H9 (cell line): Measurements from ENCODE around the gene SLF1. TPM values are rescaled to one million over a fixed set of nuclear protein-coding genes. Genes with fewer than 3 reads are reported as not detected.

Experiments used
- DNase-seq: peaks from one replicate; pipeline ENCODE4 v3.0.0-alpha.2; 2017
- H2AFZ ChIP-seq: one replicate; pipeline ENCODE4 v1.6.1; 2013; ENCODE audit warnings: mild to moderate bottlenecking, low read length, control low read depth, moderate library complexity
- H2AK5ac ChIP-seq: 2 replicates; pipeline ENCODE4 v1.6.1; 2013; ENCODE audit warnings: low read length, control low read depth, mixed read lengths; ENCODE audit not compliant: insufficient read length
- H2BK120ac ChIP-seq: one replicate; pipeline ENCODE4 v1.6.1; 2013; ENCODE audit warnings: low read depth, mild to moderate bottlenecking, low read length, control low read depth, inconsistent platforms; ENCODE audit not compliant: poor library complexity, severe bottlenecking
- H2BK12ac ChIP-seq: 2 replicates; pipeline ENCODE4 v1.6.1; 2013; ENCODE audit warnings: low read length, control low read depth, mixed read lengths, low read depth; ENCODE audit not compliant: insufficient read length
- H2BK15ac ChIP-seq: 2 replicates; pipeline ENCODE4 v1.6.1; 2013; ENCODE audit warnings: low read depth, low read length, control low read depth
- H2BK20ac ChIP-seq: one replicate; pipeline ENCODE4 v1.6.1; 2013; ENCODE audit warnings: low read depth, mild to moderate bottlenecking, low read length, control low read depth, inconsistent platforms; ENCODE audit not compliant: poor library complexity, severe bottlenecking
- H2BK5ac ChIP-seq: 2 replicates; pipeline ENCODE4 v1.6.1; 2013; ENCODE audit warnings: low read length, control low read depth, mixed read lengths; ENCODE audit not compliant: insufficient read length
- H3K14ac ChIP-seq: 2 replicates; pipeline ENCODE4 v1.6.1; 2013; ENCODE audit warnings: low read length, control low read depth; ENCODE audit not compliant: insufficient read depth
- H3K18ac ChIP-seq: 2 replicates; pipeline ENCODE4 v1.6.1; 2013; ENCODE audit warnings: low read depth, mild to moderate bottlenecking, mixed read lengths, low read length, control low read depth; ENCODE audit not compliant: insufficient read length
- H3K23ac ChIP-seq: 2 replicates; pipeline ENCODE4 v1.6.1; 2013; ENCODE audit warnings: low read length, control low read depth, mixed read lengths, low read depth; ENCODE audit not compliant: insufficient read length
- H3K23me2 ChIP-seq: 2 replicates; pipeline ENCODE4 v1.6.1; 2013; ENCODE audit warnings: low read depth, mild to moderate bottlenecking, mixed read lengths, low read length, control low read depth; ENCODE audit not compliant: insufficient read length, poor library complexity, severe bottlenecking
- H3K27ac ChIP-seq: 2 replicates; pipeline ENCODE4 v1.5.1; 2013; ENCODE audit warnings: low read length, control low read depth, mixed read lengths, low read depth; ENCODE audit not compliant: insufficient read length
- H3K27me3 ChIP-seq: 2 replicates; pipeline ENCODE4 v1.6.1; 2013; ENCODE audit warnings: low read length, control low read depth, inconsistent platforms; ENCODE audit not compliant: insufficient read depth
- H3K4ac ChIP-seq: 2 replicates; pipeline ENCODE4 v1.6.1; 2013; ENCODE audit warnings: low read depth, mild to moderate bottlenecking, control low read depth, inconsistent platforms, low read length, moderate library complexity
- H3K4me1 ChIP-seq: 2 replicates; pipeline ENCODE4 v1.6.1; 2013; ENCODE audit warnings: low read length, control low read depth, inconsistent platforms; ENCODE audit not compliant: insufficient read depth
- H3K4me2 ChIP-seq: 2 replicates; pipeline ENCODE4 v1.6.1; 2013; ENCODE audit warnings: low read length, control low read depth, mixed read lengths; ENCODE audit not compliant: insufficient read length, insufficient read depth
- H3K56ac ChIP-seq: 2 replicates; pipeline ENCODE4 v1.6.1; 2013; ENCODE audit warnings: low read depth, mild to moderate bottlenecking, mixed read lengths, low read length, control low read depth; ENCODE audit not compliant: insufficient read length
- H3K79me1 ChIP-seq: 2 replicates; pipeline ENCODE4 v1.6.1; 2013; ENCODE audit warnings: low read depth, mild to moderate bottlenecking, moderate library complexity, low read length, control low read depth, inconsistent platforms; ENCODE audit not compliant: insufficient read depth, poor library complexity, severe bottlenecking
- H3K79me2 ChIP-seq: 2 replicates; pipeline ENCODE4 v1.6.1; 2013; ENCODE audit warnings: low read length, control low read depth, inconsistent platforms; ENCODE audit not compliant: insufficient read depth
- H3K9ac ChIP-seq: 2 replicates; pipeline ENCODE4 v1.6.1; 2013; ENCODE audit warnings: low read length, control low read depth, mixed read lengths; ENCODE audit not compliant: insufficient read length; ENCODE audit errors: extremely low read depth
- H3K9me3 ChIP-seq: one replicate; pipeline ENCODE4 v1.6.1; 2013; ENCODE audit warnings: low read depth, low read length, inconsistent platforms; ENCODE audit not compliant: control insufficient read depth
- H3T11ph ChIP-seq: one replicate; pipeline ENCODE4 v1.6.1; 2013; ENCODE audit warnings: mild to moderate bottlenecking, low read length, control low read depth, inconsistent platforms
- H4K20me1 ChIP-seq: one replicate; pipeline ENCODE4 v1.6.1; 2013; ENCODE audit not compliant: control insufficient read depth, insufficient read length, insufficient read depth
- H4K5ac ChIP-seq: 2 replicates; pipeline ENCODE4 v1.6.1; 2013; ENCODE audit warnings: low read depth, mild to moderate bottlenecking, mixed read lengths, low read length, control low read depth; ENCODE audit not compliant: insufficient read length
- H4K8ac ChIP-seq: replicated peaks from 2 replicates; pipeline ENCODE4 v1.6.1; 2013; ENCODE audit warnings: low read length, control low read depth, mixed read lengths, low read depth; ENCODE audit not compliant: insufficient read length
- H4K91ac ChIP-seq: 2 replicates; pipeline ENCODE4 v1.6.1; 2013; ENCODE audit warnings: low read depth, mild to moderate bottlenecking, moderate library complexity, mixed read lengths, low read length, control low read depth; ENCODE audit not compliant: insufficient read length
- H3K27ac Mint-ChIP-seq, 3 experiments: 2 replicates in 2 of 3; 3 replicates in 1 of 3; pipeline ENCODE4 v1.8.0; 2020 to 2021; ENCODE audit warnings: mixed read lengths in 3 of 3, mild to moderate bottlenecking in 1 of 3, moderate library complexity in 1 of 3
- H3K27me3 Mint-ChIP-seq: 2 replicates; pipeline ENCODE4 v1.8.0; 2021; ENCODE audit warnings: low read depth, mild to moderate bottlenecking, moderate library complexity, mixed read lengths
- H3K36me3 Mint-ChIP-seq, 3 experiments: 2 replicates in 2 of 3; 3 replicates in 1 of 3; pipeline ENCODE4 v1.8.0; 2020 to 2021; ENCODE audit warnings: low read depth in 3 of 3, mixed read lengths in 3 of 3; ENCODE audit not compliant: insufficient read depth in 1 of 3
- H3K4me1 Mint-ChIP-seq, 2 experiments: 2 replicates each; pipeline ENCODE4 v1.8.0; 2020; ENCODE audit warnings: mixed read lengths in 2 of 2
- H3K4me3 Mint-ChIP-seq, 2 experiments: 2 replicates in 1 of 2; 3 replicates in 1 of 2; pipeline ENCODE4 v1.8.0; 2020 to 2021; ENCODE audit warnings: mild to moderate bottlenecking in 2 of 2, mixed read lengths in 2 of 2, moderate library complexity in 1 of 2
- H3K9me3 Mint-ChIP-seq, 2 experiments: 2 replicates in 1 of 2; 3 replicates in 1 of 2; pipeline ENCODE4 v1.8.0; 2020; ENCODE audit warnings: mild to moderate bottlenecking in 2 of 2, mixed read lengths in 2 of 2, moderate library complexity in 1 of 2
- WGBS: extraction: QIAGEN DNeasy Blood & Tissue Kit; methylation state at CpG from one replicate; pipeline ENCODE4 v1.1.7; 2013; ENCODE audit warnings: missing lambda C conversion rate, low lambda C conversion rate, mixed read lengths; ENCODE audit not compliant: insufficient read length; ENCODE audit errors: extremely low coverage; 5-methylcytosine and 5-hydroxymethylcytosine counted together
- total RNA-seq: library from RNA; stranded (reverse); gene quantifications from 2 replicates; pipeline ENCODE4 v1.2.1, GENCODE V29; 2021
- TF ChIP-seq, protein P1 (sequence below): fragments of 200-600 bp; sonication (generic); conservative IDR thresholded peaks from 3 replicates; pipeline ENCODE4 v1.8.0; 2021; ENCODE audit warnings: antibody characterized with exemption, mild to moderate bottlenecking

Gene SLF1
- total RNA-seq, 1 experiment from 2014 or later: 12.5 TPM

- H2AK5ac ChIP-seq: no peak overlapping the region
- H3K79me1 ChIP-seq: no peaks in the 10 kb centered on the region
- no peaks in the 10 kb centered on the region for H3K27me3 Mint-ChIP-seq
- TF ChIP-seq, protein P1, sequence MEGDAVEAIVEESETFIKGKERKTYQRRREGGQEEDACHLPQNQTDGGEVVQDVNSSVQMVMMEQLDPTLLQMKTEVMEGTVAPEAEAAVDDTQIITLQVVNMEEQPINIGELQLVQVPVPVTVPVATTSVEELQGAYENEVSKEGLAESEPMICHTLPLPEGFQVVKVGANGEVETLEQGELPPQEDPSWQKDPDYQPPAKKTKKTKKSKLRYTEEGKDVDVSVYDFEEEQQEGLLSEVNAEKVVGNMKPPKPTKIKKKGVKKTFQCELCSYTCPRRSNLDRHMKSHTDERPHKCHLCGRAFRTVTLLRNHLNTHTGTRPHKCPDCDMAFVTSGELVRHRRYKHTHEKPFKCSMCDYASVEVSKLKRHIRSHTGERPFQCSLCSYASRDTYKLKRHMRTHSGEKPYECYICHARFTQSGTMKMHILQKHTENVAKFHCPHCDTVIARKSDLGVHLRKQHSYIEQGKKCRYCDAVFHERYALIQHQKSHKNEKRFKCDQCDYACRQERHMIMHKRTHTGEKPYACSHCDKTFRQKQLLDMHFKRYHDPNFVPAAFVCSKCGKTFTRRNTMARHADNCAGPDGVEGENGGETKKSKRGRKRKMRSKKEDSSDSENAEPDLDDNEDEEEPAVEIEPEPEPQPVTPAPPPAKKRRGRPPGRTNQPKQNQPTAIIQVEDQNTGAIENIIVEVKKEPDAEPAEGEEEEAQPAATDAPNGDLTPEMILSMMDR: peak; percentile 75
- H3K79me2 ChIP-seq: no peaks in the 10 kb centered on the region
- no peaks in the 10 kb centered on the region for H3K23me2 ChIP-seq
- H3T11ph ChIP-seq: no peak overlapping the region
- H3K9ac ChIP-seq: no peak overlapping the region
- no peak overlapping the region for H3K18ac ChIP-seq
- H2AFZ ChIP-seq: no peak overlapping the region
- WGBS: no CpG with 5 or more reads among the region's 5 CpGs
- H3K27ac ChIP-seq: no peak overlapping the region
- H3K36me3 Mint-ChIP-seq: peaks cover 1 to 12% (median 12%) of the 10 kb centered on the region in 3 experiments; a peak in 4 of 7 replicates
- DNase-seq: no peak
- no peak overlapping the region for H4K5ac ChIP-seq
- H2BK5ac ChIP-seq: no peak overlapping the region
- no peak overlapping the region for H2BK12ac ChIP-seq
- no peaks in the 10 kb centered on the region for H4K20me1 ChIP-seq
- no peak overlapping the region for H2BK15ac ChIP-seq
- H3K4me3 Mint-ChIP-seq: no peak overlapping the region
- H4K8ac ChIP-seq: no peak overlapping the region
- H3K4me1 Mint-ChIP-seq: peaks cover 8 to 11% of the 10 kb centered on the region in 2 experiments
- no peak overlapping the region for H2BK20ac ChIP-seq
- no peak overlapping the region for H3K4ac ChIP-seq
- no peak overlapping the region for H2BK120ac ChIP-seq
- H4K91ac ChIP-seq: no peak overlapping the region
- peak overlapping the region in 1 of 3 experiments; percentile 33; a peak in 2 of 7 replicates for H3K27ac Mint-ChIP-seq
- H3K14ac ChIP-seq: no peak overlapping the region
- no peak overlapping the region for H3K4me2 ChIP-seq
- no peak overlapping the region for H3K23ac ChIP-seq
- H3K4me1 ChIP-seq: no peaks in the 10 kb centered on the region
- H3K27me3 ChIP-seq: no peaks in the 10 kb centered on the region
- no peaks in the 10 kb centered on the region for H3K9me3 Mint-ChIP-seq
- H3K9me3 ChIP-seq: no peaks in the 10 kb centered on the region
- no peak overlapping the region for H3K56ac ChIP-seq
These were observed 74.8 kb downstream of the SLF1 start for GRCh38 chr5:94693043-94693822.
